Rectal smooth muscle tissue (tissue), 1 donor: Measurements from ENCODE around the gene RPLP1.

ENCODE experiments used
- H3K27ac ChIP-seq: one replicate; pipeline ENCODE4 v1.7.0; 2013; ENCODE audit warnings: low read depth, low read length, inconsistent platforms
- H3K27me3 ChIP-seq: one replicate; pipeline ENCODE4 v1.7.0; 2013; ENCODE audit warnings: low read length; ENCODE audit not compliant: control insufficient read depth, insufficient read depth
- H3K36me3 ChIP-seq: one replicate; pipeline ENCODE4 v1.7.0; 2013; ENCODE audit warnings: low read length; ENCODE audit not compliant: control insufficient read depth, insufficient read depth
- H3K4me1 ChIP-seq: one replicate; pipeline ENCODE4 v1.7.0; 2013; ENCODE audit warnings: low read length; ENCODE audit not compliant: control insufficient read depth, insufficient read depth
- H3K4me3 ChIP-seq: one replicate; pipeline ENCODE4 v1.7.0; 2013; ENCODE audit warnings: low read length
- H3K9ac ChIP-seq: one replicate; pipeline ENCODE4 v1.7.0; 2013; ENCODE audit warnings: low read length

Gene RPLP1

GRCh38 chr15:69463182-69463756 is 10.7 kb downstream of the RPLP1 start:
- H3K27ac ChIP-seq, result peak overlapping the region; percentile 93
- peaks cover 8% of the 10 kb centered on the region for H3K4me1 ChIP-seq

GRCh38 chr15:69465253-69465652 is 12.6 kb downstream of the RPLP1 start:
- Histone ChIP-seq H3K27ac (no peak overlapping the region), H3K27me3 (no peaks in the 10 kb centered on the region), H3K9ac (no peak overlapping the region), H3K4me1 (peaks cover 8% of the 10 kb centered on the region), H3K4me3 (no peak overlapping the region), H3K36me3 (no peaks in the 10 kb centered on the region)

More at GRCh38 chr15:69463182-69463756, 10.7 kb downstream of the RPLP1 start:
- H3K9ac ChIP-seq, result peak overlapping the region; percentile 96
- no peaks in the 10 kb centered on the region for H3K36me3 ChIP-seq
- peak overlapping the region; percentile 94 for H3K4me3 ChIP-seq
- H3K27me3 ChIP-seq, result no peaks in the 10 kb centered on the region

GRCh38 chr15:69466733-69467132 is 14.1 kb downstream of the RPLP1 start:
- peaks cover 8% of the 10 kb centered on the region for H3K4me1 ChIP-seq
- H3K36me3 ChIP-seq, result no peaks in the 10 kb centered on the region
- no peak overlapping the region for H3K9ac ChIP-seq
- H3K4me3 ChIP-seq, result no peak overlapping the region
- H3K27ac ChIP-seq, result no peak overlapping the region
- H3K27me3 ChIP-seq, result no peaks in the 10 kb centered on the region

- Histone ChIP-seq H3K4me1 (peaks cover 8% of the 10 kb centered on the region), H3K4me3 (no peak overlapping the region)
Observed at GRCh38 chr15:69467636-69468035, 15.0 kb downstream of the RPLP1 start.

GRCh38 chr15:69468241-69469121 is 15.9 kb downstream of the RPLP1 start:
- Histone ChIP-seq H3K27ac (no peak overlapping the region), H3K4me3 (no peak overlapping the region), H3K36me3 (no peaks in the 10 kb centered on the region), H3K9ac (no peak overlapping the region), H3K27me3 (no peaks in the 10 kb centered on the region), H3K4me1 (peaks cover 2% of the 10 kb centered on the region)

More at GRCh38 chr15:69467636-69468035, 15.0 kb downstream of the RPLP1 start:
- H3K27ac ChIP-seq, result no peak overlapping the region
- H3K36me3 ChIP-seq, result no peaks in the 10 kb centered on the region
- no peaks in the 10 kb centered on the region for H3K27me3 ChIP-seq
- no peak overlapping the region for H3K9ac ChIP-seq

GRCh38 chr15:69469467-69470201 is 17.0 kb downstream of the RPLP1 start:
- Histone ChIP-seq H3K4me3 (no peak overlapping the region), H3K36me3 (no peaks in the 10 kb centered on the region), H3K4me1 (no peaks in the 10 kb centered on the region), H3K27me3 (no peaks in the 10 kb centered on the region), H3K27ac (no peak overlapping the region), H3K9ac (no peak overlapping the region)

- H3K4me3 ChIP-seq, result no peak overlapping the region
- H3K36me3 ChIP-seq, result no peaks in the 10 kb centered on the region
- H3K4me1 ChIP-seq, result no peaks in the 10 kb centered on the region
- no peaks in the 10 kb centered on the region for H3K27me3 ChIP-seq
- no peak overlapping the region for H3K27ac ChIP-seq
- no peak overlapping the region for H3K9ac ChIP-seq
Observed at GRCh38 chr15:69472046-69472445, 19.4 kb downstream of the RPLP1 start.

- Histone ChIP-seq H3K4me1 (no peaks in the 10 kb centered on the region), H3K36me3 (no peaks in the 10 kb centered on the region), H3K27me3 (no peaks in the 10 kb centered on the region), H3K9ac (no peak overlapping the region), H3K27ac (no peak overlapping the region), H3K4me3 (no peak overlapping the region)
Observed at GRCh38 chr15:69472562-69472961, 19.9 kb downstream of the RPLP1 start.

GRCh38 chr15:69474291-69474690 is 21.7 kb downstream of the RPLP1 start:
- Histone ChIP-seq H3K4me1 (no peaks in the 10 kb centered on the region), H3K4me3 (no peak overlapping the region), H3K9ac (no peak overlapping the region), H3K36me3 (no peaks in the 10 kb centered on the region), H3K27me3 (no peaks in the 10 kb centered on the region), H3K27ac (no peak overlapping the region)

- Histone ChIP-seq H3K4me3 (no peak overlapping the region), H3K4me1 (no peaks in the 10 kb centered on the region), H3K27me3 (no peaks in the 10 kb centered on the region), H3K9ac (no peak overlapping the region), H3K36me3 (no peaks in the 10 kb centered on the region), H3K27ac (no peak overlapping the region)
Observed at GRCh38 chr15:69474846-69475455, 22.3 kb downstream of the RPLP1 start.

GRCh38 chr15:69475769-69476358 is 23.2 kb downstream of the RPLP1 start:
- no peaks in the 10 kb centered on the region for H3K27me3 ChIP-seq
- no peak overlapping the region for H3K9ac ChIP-seq
- H3K4me1 ChIP-seq, result no peaks in the 10 kb centered on the region
- H3K4me3 ChIP-seq, result no peak overlapping the region
- no peaks in the 10 kb centered on the region for H3K36me3 ChIP-seq
- no peak overlapping the region for H3K27ac ChIP-seq
